Activated CD4-positive, alpha-beta T cell treated with anti-CD3 and anti-CD28 coated beads, Interleukin-2, amount 50 U/mL, for 16 hours (primary cell): ENCODE data around the gene OR51L1.
"Not testable (repeated sequence)": the region's sequence is repeated elsewhere in the genome, so short reads cannot be mapped to it uniquely, and the experiment has no call there.

ENCODE experiments used
- DNase-seq: peaks from one replicate; pipeline ENCODE4 v3.0.0-alpha.2; 2020

Gene OR51L1

GRCh38 chr11:4994551-4994950, at the start of gene OR51L1:
OR51L1 (plus strand) TSS chr11:4994851; CDS start chr11:4998983, 4,132 bp downstream.
- DNase-seq, result no peak

GRCh38 chr11:4947505-4947904, 47.1 kb upstream of the OR51L1 start, which contains the start of gene OR51A4:
OR51A4 (minus strand) TSS chr11:4947605; CDS start chr11:4947100, 505 bp downstream.
- no peak for DNase-seq

GRCh38 chr11:4955613-4956012, 39.0 kb upstream of the OR51L1 start, which contains the start of gene OR51A2:
OR51A2 (minus strand) TSS chr11:4955713; CDS start chr11:4955713, 0 bp downstream.
- not testable (repeated sequence) for DNase-seq

- DNase-seq, result no peak
These were observed 37.3 kb upstream of the OR51L1 start for GRCh38 chr11:4957396-4957795.

- peak; percentile 2 for DNase-seq
These were observed 33.8 kb upstream of the OR51L1 start for GRCh38 chr11:4960877-4961276.

- DNase-seq, result no peak
These were observed 31.8 kb upstream of the OR51L1 start for GRCh38 chr11:4962816-4963215.

- no peak for DNase-seq
These were observed 19.2 kb upstream of the OR51L1 start for GRCh38 chr11:4975436-4975835.

GRCh38 chr11:4979036-4979435, 15.6 kb upstream of the OR51L1 start:
- DNase-seq, result no peak

- no peak for DNase-seq
These were observed 12.0 kb upstream of the OR51L1 start for GRCh38 chr11:4982678-4983077.

GRCh38 chr11:4983841-4984240, 10.8 kb upstream of the OR51L1 start:
- no peak for DNase-seq

- DNase-seq, result no peak
These were observed 3.6 kb upstream of the OR51L1 start for GRCh38 chr11:4991060-4991459.

GRCh38 chr11:5004424-5005274, 10.0 kb downstream of the OR51L1 start:
- DNase-seq, result peak; percentile 24

- DNase-seq, result no peak
These were observed 12.9 kb downstream of the OR51L1 start for GRCh38 chr11:5007561-5007960.

GRCh38 chr11:5011254-5011653, 16.6 kb downstream of the OR51L1 start:
- DNase-seq, result no peak

GRCh38 chr11:5013012-5013411, 18.4 kb downstream of the OR51L1 start:
- DNase-seq, result no peak

GRCh38 chr11:5021996-5022395, 27.3 kb downstream of the OR51L1 start:
- DNase-seq, result no peak

- no peak for DNase-seq
These were observed 42.0 kb downstream of the OR51L1 start for GRCh38 chr11:5036669-5037068.

GRCh38 chr11:5037926-5038325, 43.3 kb downstream of the OR51L1 start:
- no peak for DNase-seq

GRCh38 chr11:5038341-5038740, 43.7 kb downstream of the OR51L1 start:
- DNase-seq, result no peak

GRCh38 chr11:5040876-5041275, 46.2 kb downstream of the OR51L1 start:
- DNase-seq, result no peak

GRCh38 chr11:5042091-5042490, 47.4 kb downstream of the OR51L1 start:
- DNase-seq, result no peak

GRCh38 chr11:5043380-5043779, 48.7 kb downstream of the OR51L1 start:
- peak; percentile 6 for DNase-seq

- DNase-seq, result no peak
These were observed 51.6 kb downstream of the OR51L1 start, which contains the start of gene OR52J3 for GRCh38 chr11:5046226-5046625. OR52J3 (plus strand) TSS chr11:5046526; CDS start chr11:5046526, 0 bp downstream.

- DNase-seq, result no peak
These were observed 52.2 kb downstream of the OR51L1 start for GRCh38 chr11:5046754-5047330.
